HUDEP-2 (cell line): ENCODE data around the gene LNX1.

Experiments used
- DNase-seq, 76 experiments: peaks; one replicate each; lab custom pipeline; 2025; ENCODE audit not compliant: unreplicated experiment in 76 of 76; lab: John Stamatoyannopoulos, UW

LNX1 gene

GRCh38 chr4:53575552-53575951 lies 15.7 kb downstream of the LNX1 start:
- no peak for DNase-seq

DNA sequence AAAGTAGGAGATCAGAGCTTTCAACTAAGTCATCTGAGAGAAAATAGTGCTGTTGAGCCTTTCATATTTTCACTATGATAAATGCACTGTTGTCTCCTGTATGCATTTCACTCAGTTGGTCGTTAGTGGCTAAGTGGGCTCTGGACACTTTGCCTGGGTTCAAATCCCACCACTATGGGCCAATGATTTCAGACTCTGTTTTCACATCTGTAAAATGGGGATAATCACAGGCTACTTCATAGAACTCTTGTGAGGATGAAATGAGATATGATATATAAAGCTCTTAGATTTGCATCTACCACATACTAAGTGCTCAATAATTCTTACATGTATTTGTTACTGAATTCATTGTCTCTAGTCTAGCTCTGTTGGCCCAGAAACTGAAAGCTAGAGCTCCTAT lies 16.8 kb downstream of the LNX1 start:
- DNase-seq: no peak

DNA sequence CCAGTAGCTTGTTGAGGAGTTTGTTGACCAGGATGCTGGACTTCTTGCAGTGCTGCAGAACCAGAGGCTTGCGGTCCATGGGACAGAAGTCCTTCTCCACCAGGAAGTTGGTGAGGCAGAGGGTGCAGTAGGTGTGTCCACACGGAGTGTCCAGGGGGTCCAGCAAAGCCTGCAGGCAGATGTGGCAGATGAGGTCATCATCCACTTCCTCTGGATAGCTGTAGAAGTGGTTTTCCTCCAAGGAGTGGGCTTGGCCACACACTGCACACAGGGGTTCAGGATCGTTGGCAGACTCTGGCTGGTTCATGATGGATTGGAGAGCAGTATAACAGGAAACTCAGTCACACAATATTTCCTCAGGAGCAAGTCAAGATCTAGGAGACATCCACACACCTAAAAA lies 17.6 kb downstream of the LNX1 start:
- no peak for DNase-seq

DNA sequence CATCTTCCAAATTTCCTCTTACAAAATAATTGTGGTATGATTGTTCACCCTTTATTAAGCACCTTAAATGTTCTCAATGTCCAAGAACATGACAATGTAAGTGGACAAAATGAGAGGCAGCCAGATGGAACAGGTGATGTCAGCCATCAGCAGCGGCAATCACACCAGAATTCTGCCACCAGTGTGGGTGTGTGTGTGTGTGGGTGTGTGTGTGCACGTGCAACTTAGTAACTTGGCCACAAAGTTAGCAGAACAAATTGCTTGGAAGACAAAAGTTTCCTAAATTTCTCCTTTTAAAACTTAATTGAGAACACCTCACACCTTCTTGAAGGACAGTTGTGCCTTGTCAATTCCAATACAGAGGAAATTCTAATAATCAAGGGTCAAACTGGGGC lies 18.7 kb downstream of the LNX1 start:
- DNase-seq: no peak

GRCh38 chr4:53571936-53572599 lies 19.2 kb downstream of the LNX1 start:
- DNase-seq: no peak

DNA sequence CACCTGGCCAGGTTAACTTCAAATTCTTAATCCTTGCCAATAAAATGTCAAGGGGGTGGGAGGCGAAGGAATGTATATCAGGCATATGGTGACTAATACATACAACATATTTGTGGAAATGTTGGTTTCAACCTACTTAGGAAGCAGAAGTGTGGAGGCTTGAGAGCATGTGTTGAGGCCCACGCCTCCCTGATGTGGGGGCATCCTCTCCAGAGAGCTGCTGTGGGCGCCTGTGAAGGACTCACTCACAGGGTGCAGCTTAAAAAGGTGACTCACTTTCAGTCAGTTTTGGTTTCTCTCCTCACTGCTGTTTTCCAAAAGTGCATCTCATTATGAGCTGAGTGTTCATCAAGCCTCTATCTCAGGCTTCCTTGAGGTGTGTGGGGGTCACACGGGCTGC lies 27.5 kb downstream of the LNX1 start:
- no peak for DNase-seq

GRCh38 chr4:53562409-53562808 lies 28.9 kb downstream of the LNX1 start:
- DNase-seq: no peak

GRCh38 chr4:53559021-53559620 lies 32.2 kb downstream of the LNX1 start:
- DNase-seq: no peak

DNA sequence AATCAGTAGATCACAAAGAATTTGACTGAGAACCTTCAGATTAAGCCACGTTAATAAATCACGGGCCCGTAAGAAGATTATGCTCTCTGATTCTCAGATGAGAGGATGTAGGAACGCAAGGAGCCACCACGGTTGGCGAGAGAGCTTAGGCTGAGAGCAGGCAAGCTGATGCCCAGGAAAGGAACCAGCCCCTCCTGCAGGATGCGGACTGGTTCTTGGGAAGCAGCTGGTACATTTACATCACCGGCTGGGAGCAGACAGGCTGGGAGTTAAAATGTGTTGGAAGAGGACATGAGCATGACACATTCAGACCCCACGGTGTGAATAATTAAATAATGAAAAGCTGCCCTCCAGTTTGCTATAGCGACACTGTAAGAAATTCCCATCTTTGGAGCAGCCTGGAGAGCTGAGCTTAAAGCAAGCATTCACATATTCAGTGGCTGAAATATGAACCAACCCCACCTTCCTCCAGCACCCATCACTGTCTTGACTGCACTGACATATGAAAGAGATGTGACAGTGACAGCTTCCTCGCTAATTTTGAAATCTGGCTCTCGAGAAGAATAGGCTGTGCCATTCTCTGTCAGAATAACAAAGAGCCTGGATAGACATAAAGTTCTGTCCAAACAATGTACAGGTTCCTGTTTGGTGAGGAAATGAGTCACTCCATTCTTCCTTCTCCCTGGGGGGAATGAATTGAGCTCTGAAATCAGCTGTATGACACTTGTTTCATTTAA lies 33.1 kb downstream of the LNX1 start:
- no peak for DNase-seq

DNA sequence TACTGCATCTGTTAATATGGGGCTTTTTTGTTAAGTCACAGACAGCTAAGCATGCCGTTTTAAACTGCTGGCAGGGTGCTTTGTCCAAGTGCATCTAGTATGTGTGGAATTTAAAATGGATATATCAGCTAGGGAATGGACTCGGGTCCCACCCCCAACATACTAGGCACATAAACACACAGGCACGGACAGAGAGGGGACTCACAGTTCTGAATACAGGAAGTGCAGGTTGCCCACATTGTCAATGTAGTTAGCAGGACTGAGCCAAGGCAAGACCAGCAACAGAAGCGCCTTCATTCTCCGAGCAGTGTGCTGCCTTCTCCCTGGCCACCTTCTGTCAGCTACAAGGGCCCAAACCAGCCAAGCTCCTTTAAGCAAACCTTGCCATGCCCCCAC lies 33.6 kb downstream of the LNX1 start:
- DNase-seq: no peak

DNA sequence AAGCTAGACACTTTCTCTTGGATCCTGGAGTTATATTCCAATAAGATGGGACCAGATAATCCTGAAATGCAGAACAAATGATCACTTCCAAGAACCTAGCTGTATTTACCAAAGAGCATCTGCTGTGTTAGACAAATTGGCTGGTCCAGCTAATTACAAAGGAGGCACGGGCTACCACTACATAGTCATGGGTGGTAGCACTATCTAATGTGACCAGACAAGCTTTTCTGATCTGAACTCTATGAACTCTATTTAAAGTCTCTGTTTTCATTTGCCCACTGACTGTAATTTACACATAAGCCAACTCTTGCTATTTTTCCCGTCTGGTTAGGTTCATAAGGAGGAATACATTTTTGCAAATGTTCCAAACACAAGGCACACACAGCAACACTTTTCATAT lies 34.6 kb downstream of the LNX1 start:
- no peak for DNase-seq

- no peak for DNase-seq
Measured at GRCh38 chr4:53553486-53554210, 37.6 kb downstream of the LNX1 start.

DNA sequence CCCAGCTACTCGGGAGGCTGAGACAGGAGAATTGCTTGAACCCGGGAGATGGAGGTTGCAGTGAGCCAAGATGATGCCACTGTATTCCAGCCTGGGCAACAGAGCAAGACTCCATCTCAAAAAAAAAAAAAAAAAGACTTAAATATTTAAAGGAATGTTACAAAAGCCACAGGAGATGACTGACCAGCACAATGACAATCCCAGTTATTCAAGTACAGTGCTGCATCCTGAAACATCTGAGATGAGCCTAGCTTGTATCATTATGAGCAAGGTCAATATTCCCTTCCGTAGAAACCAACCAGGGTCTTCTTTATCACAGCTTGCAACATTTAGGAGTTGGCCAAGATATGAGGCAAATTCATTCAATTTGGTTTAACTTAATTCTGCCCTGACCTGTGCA lies 38.6 kb downstream of the LNX1 start:
- no peak for DNase-seq

DNA sequence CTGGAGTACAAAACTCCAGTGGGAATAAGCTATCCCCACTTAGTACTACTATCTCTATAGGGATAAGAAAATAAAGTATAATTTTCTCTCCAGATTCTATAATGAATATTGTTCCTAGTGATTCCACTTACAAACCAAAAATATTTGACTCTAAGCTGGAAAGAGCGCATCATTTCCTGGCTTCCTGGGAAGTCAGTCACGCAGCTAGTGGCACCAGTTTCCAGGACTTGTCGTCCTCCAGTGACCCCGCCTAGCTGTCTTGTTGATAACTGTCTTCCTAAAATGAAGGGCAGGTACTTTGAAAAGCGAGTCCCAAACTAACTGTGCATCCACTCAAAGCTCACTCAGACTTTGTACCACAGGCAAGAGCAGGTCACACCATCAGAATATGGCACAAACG lies 39.3 kb downstream of the LNX1 start:
- no peak for DNase-seq

DNA sequence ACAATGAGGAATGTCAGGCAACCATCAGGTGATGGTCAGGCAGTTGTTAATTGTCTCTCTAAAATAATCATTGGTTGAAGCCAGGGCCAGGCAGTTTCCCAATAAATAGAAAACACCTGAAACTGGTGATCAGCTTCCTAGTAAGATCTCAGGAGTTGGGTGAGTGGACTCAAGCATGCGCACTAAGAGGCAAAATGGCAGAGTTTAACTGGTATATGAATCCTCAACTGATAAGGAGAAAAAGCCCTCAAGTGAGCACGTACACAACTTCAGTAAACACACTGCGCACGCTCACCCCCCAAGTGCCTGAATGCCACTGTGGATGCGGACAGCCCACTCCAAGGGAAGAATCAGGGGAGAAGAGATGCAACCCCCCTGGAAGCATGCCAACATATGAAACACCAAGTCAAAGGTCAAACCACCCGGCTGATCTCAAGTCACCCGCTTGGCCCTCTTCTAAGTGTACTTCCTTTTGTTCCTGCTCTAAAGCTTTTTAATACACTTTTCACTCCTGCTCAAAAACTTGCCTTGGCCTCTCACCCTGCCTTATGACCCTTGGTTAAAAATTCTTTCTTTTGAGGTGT lies 39.9 kb downstream of the LNX1 start:
- no peak for DNase-seq

GRCh38 chr4:53548662-53549061 lies 42.6 kb downstream of the LNX1 start:
- DNase-seq: no peak

GRCh38 chr4:53547983-53548382 lies 43.3 kb downstream of the LNX1 start:
- no peak for DNase-seq

GRCh38 chr4:53545942-53546581 lies 45.2 kb downstream of the LNX1 start:
- no peak for DNase-seq

DNA sequence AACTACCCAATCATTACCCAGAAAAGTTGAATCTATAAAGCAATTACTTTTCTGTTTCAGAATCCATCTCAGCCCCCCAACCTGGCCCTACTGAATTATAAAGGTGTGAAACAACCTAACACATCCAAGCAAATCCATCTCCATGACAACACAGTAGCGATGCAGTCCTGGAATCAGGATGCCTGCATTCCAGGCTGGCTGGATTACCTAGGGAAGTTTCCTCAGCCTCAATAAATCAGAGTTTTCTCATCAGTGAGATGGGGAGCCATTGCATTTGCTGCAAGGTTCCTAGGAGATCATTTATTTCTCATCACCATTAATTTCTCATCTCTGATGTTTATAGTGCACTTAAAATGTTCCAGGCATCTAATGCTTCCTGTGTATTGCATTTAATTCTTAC lies 46.0 kb downstream of the LNX1 start:
- DNase-seq: no peak

DNA sequence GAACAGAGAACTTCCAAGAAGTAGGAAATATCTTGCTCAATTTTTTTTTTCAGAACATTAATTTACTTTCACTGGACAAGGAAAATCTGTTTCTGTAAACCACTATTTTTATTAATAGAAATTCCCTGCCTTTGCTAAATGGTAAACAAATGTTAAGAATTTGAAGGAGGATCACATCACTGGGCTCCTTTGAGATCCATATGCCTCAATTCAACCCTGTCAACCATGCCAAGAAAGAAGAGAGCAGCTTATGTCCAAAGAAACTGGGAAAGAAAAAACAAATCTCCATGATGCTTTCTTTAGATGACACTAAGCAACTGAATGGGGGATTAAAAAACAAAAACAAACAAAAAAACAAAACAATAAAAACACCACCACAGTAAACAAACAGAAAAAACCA lies 47.7 kb downstream of the LNX1 start:
- no peak for DNase-seq
